HUES48 (cell line): ENCODE results near the gene KRTAP27-1.

Experiments used
- H3K27ac ChIP-seq: one replicate; pipeline ENCODE4 v1.7.0; 2013; ENCODE audit warnings: low read depth, low read length, inconsistent platforms
- H3K27me3 ChIP-seq: 2 replicates; pipeline ENCODE4 v1.6.1; 2013; ENCODE audit warnings: mild to moderate bottlenecking, low read length; ENCODE audit not compliant: control insufficient read depth, insufficient read depth
- H3K36me3 ChIP-seq: 2 replicates; pipeline ENCODE4 v1.6.1; 2013; ENCODE audit warnings: low read length; ENCODE audit not compliant: control insufficient read depth, insufficient read depth
- H3K4me1 ChIP-seq: 2 replicates; pipeline ENCODE4 v1.6.1; 2013; ENCODE audit warnings: mild to moderate bottlenecking, low read length; ENCODE audit not compliant: control insufficient read depth, insufficient read depth
- H3K4me3 ChIP-seq: 2 replicates; pipeline ENCODE4 v1.5.1; 2013; ENCODE audit warnings: mild to moderate bottlenecking, low read depth, low read length
- H3K9ac ChIP-seq: 2 replicates; pipeline ENCODE4 v1.6.1; 2013; ENCODE audit warnings: mild to moderate bottlenecking, low read depth, low read length, moderate library complexity
- H3K9me3 ChIP-seq: 2 replicates; pipeline ENCODE4 v1.6.1; 2013; ENCODE audit warnings: low read length; ENCODE audit not compliant: control insufficient read depth, insufficient read depth

KRTAP27-1 gene

GRCh38 chr21:30289215-30289614 is 48.3 kb downstream of the KRTAP27-1 start, which contains the start of gene KRTAP25-1:
KRTAP25-1 (minus strand) TSS chr21:30289514; CDS start chr21:30289490, 24 bp downstream.
- Histone ChIP-seq H3K9me3 (no peaks in the 10 kb centered on the region), H3K36me3 (no peaks in the 10 kb centered on the region), H3K4me3 (no peak within 1 kb of the TSS), H3K27me3 (no peaks in the 10 kb centered on the region), H3K9ac (no peak within 1 kb of the TSS), H3K4me1 (no peaks in the 10 kb centered on the region), H3K27ac (no peak within 1 kb of the TSS)
